ENCODE results near the gene SOD2.
A peak's percentile ranks its signal among the peaks of the same experiment; 100 is the strongest.
"Not testable (repeated sequence)": the region's sequence is repeated elsewhere in the genome, so short reads cannot be mapped to it uniquely, and the experiment has no call there.

SOD2 gene

GRCh38 chr6:159715605-159716004 is 22.6 kb upstream of the SOD2 start:
- no peak for DNase-seq

DNA sequence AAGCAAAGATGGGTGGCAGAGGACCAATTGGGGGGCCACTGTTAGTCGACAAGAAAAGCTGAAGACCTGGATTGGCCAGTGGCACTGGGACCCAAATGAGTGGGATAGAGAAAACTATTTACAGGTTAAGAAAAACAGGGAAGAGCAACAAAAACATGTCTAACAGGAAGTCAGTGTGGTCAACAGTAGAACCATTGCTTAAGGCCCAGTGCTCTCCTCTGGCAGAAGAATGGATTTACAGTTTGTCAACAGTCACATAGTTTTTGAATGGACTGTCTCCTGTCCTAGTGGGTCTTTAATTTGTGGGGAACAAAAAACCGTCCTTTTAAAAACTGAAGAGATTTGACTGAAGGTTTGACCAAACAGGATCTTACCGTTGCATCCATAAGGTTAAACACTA is 22.1 kb upstream of the SOD2 start:
- no peak for DNase-seq

DNA sequence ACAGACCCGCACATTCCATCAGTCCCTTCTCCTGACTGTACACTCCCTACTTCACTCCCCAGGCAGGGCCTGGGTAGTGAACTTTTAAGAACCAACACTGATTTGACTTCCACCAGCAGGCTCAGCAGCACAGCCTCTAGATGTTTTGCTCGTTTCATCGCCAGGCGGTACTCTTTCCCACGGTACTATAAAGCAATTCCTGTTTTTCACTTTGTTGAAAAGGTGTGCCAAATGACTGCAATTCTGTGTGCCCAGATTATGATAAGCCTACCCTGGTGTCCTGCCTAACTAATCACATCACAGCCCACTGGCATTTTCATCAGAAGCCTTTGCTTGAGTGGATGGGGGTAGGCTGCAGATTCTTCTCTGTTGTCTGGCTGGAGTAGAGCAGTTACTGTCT is 21.4 kb upstream of the SOD2 start:
- no peak for DNase-seq

- DNase-seq = no peak
Measured at GRCh38 chr6:159713984-159714383, 20.9 kb upstream of the SOD2 start.

GRCh38 chr6:159712389-159712788 is 19.3 kb upstream of the SOD2 start:
- DNase-seq = not testable (repeated sequence)

DNA sequence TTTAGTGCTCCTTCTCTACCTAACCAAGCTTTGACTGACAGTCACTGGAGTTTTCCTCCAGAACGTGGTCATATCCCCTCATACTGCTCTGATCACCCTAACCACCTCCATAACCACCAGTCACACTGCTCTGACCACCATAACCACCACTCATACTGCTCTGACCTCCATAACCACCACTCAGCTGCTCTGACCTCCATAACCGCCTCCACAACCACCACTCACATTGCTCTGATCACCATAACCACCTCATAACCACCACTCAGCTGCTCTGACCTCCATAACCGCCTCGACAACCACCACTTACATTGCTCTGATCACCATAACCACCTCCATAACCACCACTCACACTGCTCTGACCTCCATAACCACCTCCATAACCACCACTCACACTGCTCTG is 17.6 kb upstream of the SOD2 start:
- not testable (repeated sequence) for DNase-seq

- no peak for DNase-seq
Measured at GRCh38 chr6:159701413-159701999, 8.5 kb upstream of the SOD2 start.

- peak in 1 of 2 experiments; percentile 39 for DNase-seq
Measured at GRCh38 chr6:159700970-159701369, 7.9 kb upstream of the SOD2 start.

DNA sequence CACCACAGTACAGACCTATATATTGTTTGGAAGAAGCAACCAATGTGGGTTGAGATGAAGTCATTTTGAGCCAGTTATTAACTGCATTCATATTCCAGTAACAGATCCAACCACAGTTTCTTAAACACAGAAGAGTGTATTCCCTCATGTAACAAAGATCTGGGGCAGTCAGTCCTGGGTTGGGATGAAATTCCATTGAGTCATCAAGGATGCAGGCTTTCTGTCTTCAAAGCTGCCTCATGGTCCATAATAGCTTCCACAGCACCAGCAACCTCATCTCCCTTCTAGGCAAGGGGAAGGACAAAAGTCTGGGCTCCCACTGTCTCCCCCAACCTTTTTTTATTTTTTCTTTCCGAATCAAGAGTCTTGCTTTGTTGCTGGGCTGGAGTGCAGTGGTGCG is 2.9 kb upstream of the SOD2 start:
- DNase-seq = no peak

DNA sequence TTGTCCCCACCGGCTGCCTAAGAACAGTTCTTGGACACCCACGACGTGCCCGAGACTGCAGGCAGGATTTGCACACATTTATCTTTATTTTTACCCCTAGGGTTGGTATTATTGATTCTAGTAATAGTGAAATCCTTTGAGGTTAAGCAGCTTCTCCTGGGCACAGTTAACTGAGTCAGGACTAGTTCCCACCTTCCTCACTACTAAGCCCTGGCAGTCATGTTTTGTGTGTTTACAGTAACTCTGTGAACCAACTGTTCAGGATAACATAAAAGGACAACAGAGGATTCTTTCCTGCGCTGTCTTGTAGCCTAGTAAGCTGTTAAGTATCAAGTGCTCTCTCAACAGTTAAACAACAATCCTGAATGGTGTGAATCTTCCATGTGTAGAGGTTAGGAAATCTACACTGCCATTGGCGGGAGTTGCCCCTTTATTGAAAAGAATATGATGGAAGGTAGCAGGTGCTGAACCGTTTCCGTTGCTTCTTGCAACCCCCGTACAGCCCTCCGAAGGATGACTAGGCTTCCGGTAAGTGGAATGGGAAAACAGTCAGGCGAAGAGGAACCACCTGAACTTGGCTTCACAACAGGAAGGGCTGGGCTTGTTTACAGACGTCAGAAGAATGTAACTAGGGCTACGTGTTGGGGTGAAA is 979 bp upstream of the SOD2 start:
- DNase-seq = no peak

GRCh38 chr6:159692303-159693127 is 526 bp downstream of the SOD2 start:
- DNase-seq = peak in 1 of 2 experiments; percentile 47

- DNase-seq = no peak
Measured at GRCh38 chr6:159691963-159692287, 1.1 kb downstream of the SOD2 start.

- DNase-seq = no peak
Measured at GRCh38 chr6:159691133-159691962, 1.7 kb downstream of the SOD2 start.

DNA sequence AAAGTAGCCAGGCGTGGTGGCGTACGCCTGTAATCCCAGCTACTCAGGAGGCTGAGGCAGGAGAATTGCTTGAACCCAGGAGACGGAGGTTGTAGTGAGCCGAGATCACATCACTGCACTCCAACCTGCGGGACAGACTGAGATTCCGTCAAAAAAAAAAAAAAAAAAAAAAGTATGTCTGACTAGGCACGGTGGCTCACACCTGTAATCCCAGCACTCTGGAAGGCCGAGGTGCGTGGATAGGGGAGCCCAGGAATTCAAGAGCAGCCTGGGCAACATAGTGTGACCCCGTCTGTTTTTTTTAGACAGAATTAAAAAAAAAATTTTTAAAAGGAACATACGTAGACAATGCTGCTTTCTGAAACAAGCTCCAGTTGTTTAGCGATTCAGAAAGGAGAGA is 2.9 kb downstream of the SOD2 start:
- DNase-seq = not testable (repeated sequence)

DNA sequence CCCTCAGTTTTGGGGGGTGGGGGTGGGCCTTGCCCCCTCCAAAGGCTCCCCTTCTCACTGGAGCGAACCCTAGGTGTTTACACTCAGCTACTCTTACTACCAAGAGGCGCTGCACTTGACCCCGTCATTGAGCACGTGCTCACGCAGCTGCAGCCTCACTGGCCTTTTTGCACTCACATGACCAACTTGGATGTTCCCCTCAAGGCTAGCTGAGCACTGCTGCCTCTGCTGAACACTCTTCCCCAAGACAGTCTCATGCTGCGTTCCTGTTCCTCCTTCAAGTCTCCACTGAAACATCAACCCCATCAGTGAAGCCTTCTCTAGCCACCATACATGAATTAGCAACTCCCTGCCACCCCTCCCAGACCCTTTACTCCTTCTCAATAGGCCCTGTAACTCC is 4.0 kb downstream of the SOD2 start:
- no peak for DNase-seq

- no peak for DNase-seq
Measured at GRCh38 chr6:159688266-159688905, 4.7 kb downstream of the SOD2 start.

GRCh38 chr6:159687341-159687740 is 5.7 kb downstream of the SOD2 start:
- DNase-seq = no peak

GRCh38 chr6:159686703-159687102 is 6.3 kb downstream of the SOD2 start:
- no peak for DNase-seq

DNA sequence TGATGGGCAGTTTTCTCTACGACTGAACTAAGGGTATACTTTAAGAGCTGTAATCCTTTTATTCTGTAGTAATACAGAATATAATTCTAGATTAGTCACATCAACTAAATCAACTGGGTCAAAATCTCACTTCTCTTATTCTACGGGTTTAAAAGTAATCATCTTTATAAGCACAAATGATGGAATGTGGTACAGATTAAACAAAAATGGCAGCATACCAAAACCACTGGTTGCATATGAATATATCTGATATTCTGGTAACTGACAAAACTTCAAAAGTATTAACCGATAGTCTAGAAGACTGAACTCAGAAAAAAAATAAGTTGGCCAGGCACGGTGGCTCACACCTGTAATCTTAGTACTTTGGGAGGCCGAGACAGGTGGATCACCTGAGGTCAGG is 7.0 kb downstream of the SOD2 start:
- DNase-seq = no peak

DNA sequence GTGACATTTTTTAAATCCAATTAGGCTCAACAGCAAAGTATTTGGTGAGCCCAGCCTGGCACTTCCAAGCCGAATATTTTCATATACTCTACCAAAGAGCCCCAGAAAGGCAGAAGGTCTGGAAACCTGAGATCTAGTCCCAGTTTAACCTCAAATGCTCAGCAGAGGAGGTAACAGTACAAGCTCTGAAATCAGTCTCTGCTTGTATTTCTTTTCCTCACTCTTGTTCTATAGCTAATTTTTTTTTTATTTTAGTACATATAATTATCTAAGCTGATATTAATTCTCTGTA is 9.1 kb downstream of the SOD2 start:
- no peak for DNase-seq

DNA sequence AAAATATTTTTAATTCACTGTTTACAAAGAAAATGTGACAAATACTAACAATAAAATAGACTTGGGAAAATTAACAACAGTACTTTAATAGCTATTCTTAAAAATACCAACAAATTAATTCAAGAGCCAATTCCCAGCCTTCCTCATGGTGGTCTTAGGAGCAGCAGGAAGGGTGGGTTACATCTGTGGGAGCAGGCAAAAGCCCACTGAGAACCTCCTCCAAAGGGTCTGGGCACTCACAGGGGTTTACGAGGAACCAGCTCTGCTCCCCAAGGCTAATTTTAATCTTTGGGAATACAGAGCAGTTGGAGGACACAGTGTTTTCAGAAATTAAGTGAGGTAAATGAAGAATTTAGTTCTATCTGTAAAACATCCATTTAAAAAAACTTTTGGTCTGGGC is 10.2 kb downstream of the SOD2 start:
- DNase-seq = no peak

- DNase-seq = no peak
Measured at GRCh38 chr6:159682295-159682694, 10.7 kb downstream of the SOD2 start.
